A673 (cell line): Measurements from ENCODE around the gene LRRC2. TPM values are rescaled to one million over a fixed set of nuclear protein-coding genes. Genes with fewer than 3 reads are reported as not detected.

Experiments used
- BruUV-seq: library from RNA; stranded (reverse); fragments of 400-500 nt; replicated peaks from 2 replicates; lab custom pipeline; 2021; lab: Mats Ljungman, UMichigan
- CTCF ChIA-PET: fragments of 300-600 bp; sonication (Branson Sonifier 250); formaldehyde crosslinking; loops from one replicate; lab custom pipeline; 2022; ENCODE audit warnings: antibody characterized with exemption; lab: Charles Lee
- POLR2A ChIA-PET: fragments of 300-600 bp; sonication (Branson Sonifier 250); formaldehyde crosslinking; loops from one replicate; lab custom pipeline; 2022; ENCODE audit warnings: antibody characterized with exemption; ENCODE audit not compliant: low non-redundant PET; lab: Charles Lee
- DNase-seq: peaks from one replicate; pipeline ENCODE4 v3.0.0-alpha.2; 2015; ENCODE audit warnings: low spot score
- H3K27ac ChIP-seq: fragments of 200-600 bp; sonication (generic); 2 replicates; pipeline ENCODE4 v1.5.1; 2016; ENCODE audit warnings: mixed run types, low read depth, mild to moderate bottlenecking, mixed read lengths, antibody characterized with exemption, low read length; ENCODE audit not compliant: poor library complexity, severe bottlenecking
- H3K27me3 ChIP-seq: fragments of 200-600 bp; sonication (generic); replicated peaks from 2 replicates; pipeline ENCODE4 v1.6.1; 2017; ENCODE audit warnings: mixed run types, low read depth, mild to moderate bottlenecking, mixed read lengths, antibody characterized with exemption, low read length; ENCODE audit not compliant: insufficient read depth, poor library complexity
- H3K36me3 ChIP-seq: fragments of 200-600 bp; sonication (generic); 2 replicates; pipeline ENCODE4 v1.6.1; 2016; ENCODE audit warnings: mixed run types, mild to moderate bottlenecking, mixed read lengths, antibody characterized with exemption, low read length; ENCODE audit not compliant: insufficient read depth, poor library complexity, severe bottlenecking
- H3K4me1 ChIP-seq: fragments of 200-600 bp; sonication (generic); 2 replicates; pipeline ENCODE4 v1.6.1; 2017; ENCODE audit warnings: mixed run types, mild to moderate bottlenecking, mixed read lengths, antibody characterized with exemption, low read length; ENCODE audit not compliant: insufficient read depth, poor library complexity, severe bottlenecking
- H3K4me3 ChIP-seq: fragments of 200-600 bp; sonication (generic); 2 replicates; pipeline ENCODE4 v1.5.1; 2016; ENCODE audit warnings: low read depth, mixed run types, mild to moderate bottlenecking, mixed read lengths, low read length; ENCODE audit not compliant: poor library complexity, severe bottlenecking
- H3K9me3 ChIP-seq: fragments of 200-600 bp; sonication (generic); 2 replicates; pipeline ENCODE4 v1.6.1; 2016; ENCODE audit warnings: mixed run types, low read depth, mild to moderate bottlenecking, mixed read lengths, antibody characterized with exemption, low read length; ENCODE audit not compliant: poor library complexity, severe bottlenecking
- CTCF ChIP-seq: fragments of 300-800, 200-600 bp; sonication (generic); conservative IDR thresholded peaks from 2 replicates; pipeline ENCODE4 v1.5.1; 2017; ENCODE audit warnings: low read depth, mild to moderate bottlenecking, antibody characterized with exemption, low read length, moderate library complexity, mixed read lengths
- EZH2 ChIP-seq: fragments of 200-600 bp; sonication (generic); IDR thresholded peaks from 2 replicates; pipeline ENCODE4 v1.6.1; 2017; ENCODE audit warnings: borderline replicate concordance, low read depth, mild to moderate bottlenecking, mixed read lengths, antibody characterized with exemption, low read length; ENCODE audit not compliant: poor library complexity, severe bottlenecking
- intact Hi-C: fragments of 100-400 bp; cut with micrococcal nuclease; formaldehyde crosslinking; loops from one replicate; pipeline ENCODE4 v1.10.0; 2022; ENCODE audit not compliant: unreplicated experiment
- total RNA-seq: library from RNA; stranded (reverse); gene quantifications from 2 replicates; pipeline ENCODE4 v1.2.3, GENCODE V29; 2021

Gene LRRC2
- total RNA-seq, 1 experiment from 2014 or later, result 0.28 TPM

GRCh38 chr3:46519952-46520351 lies 46.1 kb downstream of the LRRC2 start:
- ChIA-PET CTCF (no interaction called here), POLR2A (no interaction called here)
- Histone ChIP-seq H3K9me3 (no peaks in the 10 kb centered on the region), H3K4me1 (no peaks in the 10 kb centered on the region), H3K36me3 (no peaks in the 10 kb centered on the region), H3K27ac (no peak overlapping the region), H3K4me3 (no peak overlapping the region), H3K27me3 (no peaks in the 10 kb centered on the region)
- BruUV-seq, result no TSS peak
- no peak for DNase-seq
- intact Hi-C loops, result no loop called here
- TF ChIP-seq EZH2 (no peak), CTCF (no peak)

GRCh38 chr3:46517784-46518181 lies 48.3 kb downstream of the LRRC2 start:
- TF ChIP-seq CTCF (no peak), EZH2 (no peak)
- ChIA-PET CTCF (no interaction called here), POLR2A (no interaction called here)
- intact Hi-C loops, result no loop called here
- Histone ChIP-seq H3K27ac (no peak overlapping the region), H3K36me3 (no peaks in the 10 kb centered on the region), H3K4me1 (no peaks in the 10 kb centered on the region), H3K9me3 (no peaks in the 10 kb centered on the region), H3K4me3 (no peak overlapping the region), H3K27me3 (no peaks in the 10 kb centered on the region)
- no TSS peak for BruUV-seq
- no peak for DNase-seq

GRCh38 chr3:46517016-46517783 lies 48.9 kb downstream of the LRRC2 start:
- Histone ChIP-seq H3K4me1 (no peaks in the 10 kb centered on the region), H3K27ac (no peak overlapping the region), H3K9me3 (no peaks in the 10 kb centered on the region), H3K27me3 (no peaks in the 10 kb centered on the region), H3K4me3 (no peak overlapping the region), H3K36me3 (no peaks in the 10 kb centered on the region)
- CTCF ChIA-PET, result no interaction called here
- POLR2A ChIA-PET, result no interaction called here
- intact Hi-C loops, result no loop called here
- DNase-seq, result no peak
- BruUV-seq, result no TSS peak
- no peak for TF ChIP-seq CTCF
- TF ChIP-seq EZH2, result no peak
